ENCODE results near the gene RFX7.

Gene RFX7

DNA sequence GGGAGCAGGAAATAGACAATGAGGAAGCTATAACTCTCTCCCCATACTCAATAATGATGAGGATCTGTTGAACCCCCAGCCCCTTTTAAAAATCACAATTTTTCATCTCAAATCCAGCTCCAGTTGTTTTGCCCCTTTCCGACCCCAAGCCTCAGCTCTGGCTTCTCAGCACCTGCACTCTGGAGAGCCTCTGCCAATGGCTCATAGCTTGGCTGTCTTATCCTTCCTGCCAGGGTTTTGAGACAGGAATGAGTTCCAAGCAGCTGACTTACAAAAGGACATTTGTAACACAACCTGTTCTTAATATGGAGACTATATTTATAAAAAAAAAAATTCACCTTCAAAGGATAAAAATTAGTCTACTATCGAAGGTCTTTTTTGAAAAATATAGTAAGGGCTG, 144.4 kb downstream of the RFX7 start:
- Histone ChIP-seq H3K9me3 (ENCODE audit: control insufficient read depth, low read length) (no peaks in the 10 kb centered on the region), H3K36me3 (ENCODE audit: control insufficient read depth, insufficient read depth, low read length, severe bottlenecking) (peaks cover 47% of the 10 kb centered on the region), H3K4me1 (ENCODE audit: control insufficient read depth, insufficient read depth, low read length) (peaks cover 4% of the 10 kb centered on the region), H3K4me3 (ENCODE audit: low read length) (no peak overlapping the region), H3K27me3 (replicated peaks; ENCODE audit: control insufficient read depth, insufficient read depth, low read length) (no peaks in the 10 kb centered on the region), H3K9ac (ENCODE audit: low read length) (no peak overlapping the region)
- DNase-seq (ENCODE audit: low read depth) = no peak

DNA sequence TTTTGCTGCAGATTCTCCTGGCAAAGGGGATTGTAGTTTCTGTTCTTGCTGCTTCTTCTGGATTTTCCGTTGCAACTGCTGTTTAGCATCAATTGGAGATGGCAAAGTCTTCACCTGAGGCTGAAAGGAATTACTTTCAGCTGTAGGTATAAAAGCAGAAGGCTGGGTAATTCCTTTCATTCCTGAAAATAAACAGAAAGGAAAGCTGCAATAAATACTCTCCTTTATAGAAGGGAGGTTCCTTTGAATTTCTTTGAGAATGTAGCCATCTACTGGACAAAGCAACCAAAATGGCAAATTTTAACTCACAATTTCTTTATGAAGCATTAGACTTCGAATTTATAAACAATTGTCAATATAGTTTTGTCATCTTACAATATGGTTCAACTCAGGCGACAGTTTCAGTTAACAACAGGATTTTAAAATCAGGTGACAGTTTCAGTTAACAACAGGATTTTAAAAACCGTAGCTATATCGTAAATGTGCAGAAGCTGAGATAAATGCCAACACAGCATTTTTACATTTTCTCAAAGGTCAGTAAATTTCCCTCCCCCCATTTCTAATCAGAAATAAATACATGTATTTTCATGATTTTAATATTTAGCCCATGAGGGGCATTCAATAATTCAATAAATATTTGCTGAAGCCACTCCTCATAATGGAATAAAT, 145.3 kb downstream of the RFX7 start:
- peaks cover 4% of the 10 kb centered on the region for H3K4me1 ChIP-seq (ENCODE audit: control insufficient read depth, insufficient read depth, low read length)
- peak overlapping the region; percentile 7 for H3K9ac ChIP-seq (ENCODE audit: low read length)
- no peaks in the 10 kb centered on the region for H3K9me3 ChIP-seq (ENCODE audit: control insufficient read depth, low read length)
- H3K4me3 ChIP-seq (ENCODE audit: low read length) = no peak overlapping the region
- H3K27me3 ChIP-seq (replicated peaks; ENCODE audit: control insufficient read depth, insufficient read depth, low read length) = no peaks in the 10 kb centered on the region
- DNase-seq (ENCODE audit: low read depth) = peak; percentile 21
- H3K36me3 ChIP-seq (ENCODE audit: control insufficient read depth, insufficient read depth, low read length, severe bottlenecking) = peaks cover 56% of the 10 kb centered on the region

DNA sequence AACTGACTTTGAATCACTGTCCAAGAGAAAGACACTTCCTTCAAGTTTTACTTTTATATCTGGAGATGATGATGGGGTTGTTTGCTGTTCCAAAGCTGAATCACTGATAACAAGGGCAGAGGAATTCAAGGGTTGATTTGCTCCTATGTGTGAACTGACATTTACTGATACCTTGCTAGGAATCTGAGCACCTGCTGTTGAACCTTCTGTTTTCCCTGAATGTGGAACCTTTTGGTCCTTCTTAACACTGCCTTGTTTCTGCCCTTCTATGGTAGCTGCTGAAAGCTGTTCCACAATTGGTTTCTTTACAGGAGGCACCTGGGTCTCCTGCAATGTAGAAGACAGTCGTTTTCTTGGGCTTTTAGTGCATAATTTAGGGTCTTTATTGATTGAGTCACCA, 148.3 kb downstream of the RFX7 start:
- peaks cover 61% of the 10 kb centered on the region for H3K36me3 ChIP-seq (ENCODE audit: control insufficient read depth, insufficient read depth, low read length, severe bottlenecking)
- H3K4me3 ChIP-seq (ENCODE audit: low read length) = no peak overlapping the region
- H3K9me3 ChIP-seq (ENCODE audit: control insufficient read depth, low read length) = no peaks in the 10 kb centered on the region
- DNase-seq (ENCODE audit: low read depth) = no peak
- H3K9ac ChIP-seq (ENCODE audit: low read length) = no peak overlapping the region
- peaks cover 4% of the 10 kb centered on the region for H3K4me1 ChIP-seq (ENCODE audit: control insufficient read depth, insufficient read depth, low read length)
- H3K27me3 ChIP-seq (replicated peaks; ENCODE audit: control insufficient read depth, insufficient read depth, low read length) = no peaks in the 10 kb centered on the region

DNA sequence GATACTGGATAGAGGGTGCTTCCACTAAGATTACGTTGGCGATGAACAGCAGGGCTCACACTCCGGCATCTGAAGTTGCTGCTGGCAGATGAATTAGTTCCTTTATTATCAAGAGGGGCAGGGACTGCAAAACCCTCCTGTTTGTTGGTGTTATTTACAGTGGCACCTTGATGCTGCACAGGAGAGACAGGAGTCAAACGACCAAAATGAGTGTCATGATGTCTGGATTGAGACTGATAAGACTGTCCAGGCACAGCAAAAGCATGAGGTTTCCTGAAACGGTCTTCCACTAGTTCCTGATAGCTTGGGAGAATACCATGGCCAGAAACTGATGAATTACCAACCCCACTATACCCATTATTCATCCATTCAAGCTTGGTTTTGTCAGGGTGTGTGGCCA, 149.5 kb downstream of the RFX7 start:
- Histone ChIP-seq H3K27me3 (replicated peaks; ENCODE audit: control insufficient read depth, insufficient read depth, low read length) (no peaks in the 10 kb centered on the region), H3K9ac (ENCODE audit: low read length) (no peak overlapping the region), H3K4me1 (ENCODE audit: control insufficient read depth, insufficient read depth, low read length) (peaks cover 4% of the 10 kb centered on the region), H3K9me3 (ENCODE audit: control insufficient read depth, low read length) (no peaks in the 10 kb centered on the region), H3K36me3 (ENCODE audit: control insufficient read depth, insufficient read depth, low read length, severe bottlenecking) (peaks cover 58% of the 10 kb centered on the region), H3K4me3 (ENCODE audit: low read length) (no peak overlapping the region)
- no peak for DNase-seq (ENCODE audit: low read depth)

DNA sequence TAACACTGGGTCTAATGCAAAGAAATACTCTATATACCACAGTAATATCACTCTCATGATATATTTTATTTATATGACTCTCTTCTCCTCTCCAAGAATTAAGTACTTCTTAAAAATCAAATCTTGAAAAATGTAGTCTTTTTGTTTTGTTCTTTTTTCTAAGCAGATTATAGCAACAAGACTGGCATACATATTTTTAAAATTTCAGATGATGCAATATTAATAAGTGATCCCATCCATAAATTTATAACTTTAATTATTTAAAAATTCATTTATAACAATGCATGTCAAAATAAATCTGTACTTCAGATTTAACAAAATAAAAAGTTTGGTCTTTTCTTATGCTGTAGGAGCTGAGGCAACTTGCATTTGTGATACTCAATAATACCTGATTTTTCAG, 155.3 kb downstream of the RFX7 start:
- Histone ChIP-seq H3K9ac (ENCODE audit: low read length) (no peak overlapping the region), H3K27me3 (replicated peaks; ENCODE audit: control insufficient read depth, insufficient read depth, low read length) (no peaks in the 10 kb centered on the region), H3K4me3 (ENCODE audit: low read length) (no peak overlapping the region), H3K4me1 (ENCODE audit: control insufficient read depth, insufficient read depth, low read length) (no peaks in the 10 kb centered on the region), H3K36me3 (ENCODE audit: control insufficient read depth, insufficient read depth, low read length, severe bottlenecking) (peaks cover 15% of the 10 kb centered on the region), H3K9me3 (ENCODE audit: control insufficient read depth, low read length) (no peaks in the 10 kb centered on the region)
- no peak for DNase-seq (ENCODE audit: low read depth)

DNA sequence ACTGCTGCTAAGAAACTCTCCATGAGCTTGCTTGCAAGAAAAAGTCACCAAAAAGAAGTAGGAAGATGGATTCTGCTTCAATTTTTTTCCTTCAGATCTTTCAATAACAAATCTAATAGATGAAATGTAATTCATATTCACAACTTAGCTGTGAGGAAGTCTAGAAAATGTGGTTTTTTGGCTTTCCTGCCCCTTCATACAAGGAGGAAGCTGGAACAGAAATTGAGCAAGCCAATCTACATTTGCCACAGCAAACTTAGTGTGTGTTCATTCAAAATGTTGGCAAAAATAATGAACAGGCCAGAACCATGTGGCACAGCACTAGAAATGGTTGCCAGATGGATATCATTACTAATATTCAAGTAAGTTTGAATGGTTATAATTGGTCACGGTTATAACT, 157.1 kb downstream of the RFX7 start:
- Histone ChIP-seq H3K4me3 (ENCODE audit: low read length) (no peak overlapping the region), H3K27me3 (replicated peaks; ENCODE audit: control insufficient read depth, insufficient read depth, low read length) (no peaks in the 10 kb centered on the region), H3K9me3 (ENCODE audit: control insufficient read depth, low read length) (no peaks in the 10 kb centered on the region), H3K9ac (ENCODE audit: low read length) (no peak overlapping the region), H3K4me1 (ENCODE audit: control insufficient read depth, insufficient read depth, low read length) (no peaks in the 10 kb centered on the region), H3K36me3 (ENCODE audit: control insufficient read depth, insufficient read depth, low read length, severe bottlenecking) (no peaks in the 10 kb centered on the region)
- DNase-seq (ENCODE audit: low read depth) = no peak

DNA sequence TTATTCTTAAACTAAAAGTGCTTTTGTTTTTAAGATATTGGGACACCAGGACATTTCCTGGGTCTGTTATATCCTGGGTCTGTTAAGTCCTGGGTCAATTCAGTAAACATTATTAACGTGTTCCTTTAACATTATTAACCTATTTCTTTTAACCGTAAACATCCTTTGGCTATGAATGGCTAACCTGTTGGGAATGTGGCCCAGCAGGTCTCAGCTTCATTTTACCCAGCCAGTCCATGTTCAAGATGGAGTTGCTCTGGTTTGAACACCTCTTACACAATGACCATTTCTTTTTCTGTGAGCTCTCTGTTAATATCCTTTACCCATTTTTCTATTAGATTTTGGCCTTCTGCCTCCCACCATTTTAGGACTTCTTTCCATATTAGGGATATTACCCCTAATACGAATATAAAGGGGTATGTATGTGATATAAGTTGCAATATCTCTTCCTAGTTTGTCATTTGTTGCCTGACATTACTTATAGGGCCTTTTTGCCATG, 161.4 kb downstream of the RFX7 start:
- H3K4me3 ChIP-seq (ENCODE audit: low read length) = no peak overlapping the region
- no peaks in the 10 kb centered on the region for H3K36me3 ChIP-seq (ENCODE audit: control insufficient read depth, insufficient read depth, low read length, severe bottlenecking)
- H3K9ac ChIP-seq (ENCODE audit: low read length) = no peak overlapping the region
- no peak for DNase-seq (ENCODE audit: low read depth)
- H3K9me3 ChIP-seq (ENCODE audit: control insufficient read depth, low read length) = no peaks in the 10 kb centered on the region
- no peaks in the 10 kb centered on the region for H3K27me3 ChIP-seq (replicated peaks; ENCODE audit: control insufficient read depth, insufficient read depth, low read length)
- no peaks in the 10 kb centered on the region for H3K4me1 ChIP-seq (ENCODE audit: control insufficient read depth, insufficient read depth, low read length)

DNA sequence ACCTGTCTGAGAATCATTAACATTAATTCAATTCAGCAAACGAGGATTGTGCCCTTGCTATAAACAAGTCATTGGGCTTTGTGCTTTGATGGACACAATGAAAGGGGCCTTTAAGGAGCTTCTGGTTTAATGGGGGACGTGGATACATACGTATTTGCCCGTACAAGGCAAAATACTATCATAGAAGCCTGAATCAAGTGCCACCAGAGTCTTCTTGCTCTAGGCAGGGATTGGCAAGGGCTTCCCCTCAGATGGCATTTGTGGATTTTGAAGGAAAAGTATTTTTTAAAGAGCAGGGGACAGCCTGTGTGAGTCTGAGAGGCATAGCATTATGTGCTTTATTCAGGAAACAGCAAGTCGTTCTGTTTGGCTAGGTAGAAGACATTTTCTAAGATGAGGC, 166.6 kb downstream of the RFX7 start:
- no peaks in the 10 kb centered on the region for H3K4me1 ChIP-seq (ENCODE audit: control insufficient read depth, insufficient read depth, low read length)
- H3K36me3 ChIP-seq (ENCODE audit: control insufficient read depth, insufficient read depth, low read length, severe bottlenecking) = no peaks in the 10 kb centered on the region
- no peaks in the 10 kb centered on the region for H3K27me3 ChIP-seq (replicated peaks; ENCODE audit: control insufficient read depth, insufficient read depth, low read length)
- H3K9ac ChIP-seq (ENCODE audit: low read length) = no peak overlapping the region
- H3K4me3 ChIP-seq (ENCODE audit: low read length) = no peak overlapping the region
- DNase-seq (ENCODE audit: low read depth) = no peak
- no peaks in the 10 kb centered on the region for H3K9me3 ChIP-seq (ENCODE audit: control insufficient read depth, low read length)

DNA sequence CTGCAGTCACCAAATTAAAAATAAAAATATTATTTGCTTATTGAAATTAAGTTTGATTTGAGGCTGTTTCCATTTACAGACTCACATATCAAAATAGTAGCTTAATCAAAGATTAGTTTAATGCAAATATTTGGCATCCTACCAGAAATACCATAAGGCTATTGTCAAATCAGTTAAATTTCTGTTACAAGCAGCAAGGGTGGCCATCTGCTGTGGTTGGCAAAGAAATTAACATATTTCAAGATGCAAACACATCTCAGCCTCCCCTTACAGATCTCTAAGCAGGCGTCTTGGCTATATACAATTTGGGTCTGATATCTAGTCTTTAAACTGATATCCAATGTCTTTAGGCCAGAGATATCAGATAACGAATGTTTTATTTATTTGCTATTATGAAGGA, 167.0 kb downstream of the RFX7 start:
- Histone ChIP-seq H3K36me3 (ENCODE audit: control insufficient read depth, insufficient read depth, low read length, severe bottlenecking) (no peaks in the 10 kb centered on the region), H3K27me3 (replicated peaks; ENCODE audit: control insufficient read depth, insufficient read depth, low read length) (no peaks in the 10 kb centered on the region), H3K9me3 (ENCODE audit: control insufficient read depth, low read length) (no peaks in the 10 kb centered on the region), H3K9ac (ENCODE audit: low read length) (no peak overlapping the region), H3K4me1 (ENCODE audit: control insufficient read depth, insufficient read depth, low read length) (no peaks in the 10 kb centered on the region), H3K4me3 (ENCODE audit: low read length) (no peak overlapping the region)
- DNase-seq (ENCODE audit: low read depth) = no peak

DNA sequence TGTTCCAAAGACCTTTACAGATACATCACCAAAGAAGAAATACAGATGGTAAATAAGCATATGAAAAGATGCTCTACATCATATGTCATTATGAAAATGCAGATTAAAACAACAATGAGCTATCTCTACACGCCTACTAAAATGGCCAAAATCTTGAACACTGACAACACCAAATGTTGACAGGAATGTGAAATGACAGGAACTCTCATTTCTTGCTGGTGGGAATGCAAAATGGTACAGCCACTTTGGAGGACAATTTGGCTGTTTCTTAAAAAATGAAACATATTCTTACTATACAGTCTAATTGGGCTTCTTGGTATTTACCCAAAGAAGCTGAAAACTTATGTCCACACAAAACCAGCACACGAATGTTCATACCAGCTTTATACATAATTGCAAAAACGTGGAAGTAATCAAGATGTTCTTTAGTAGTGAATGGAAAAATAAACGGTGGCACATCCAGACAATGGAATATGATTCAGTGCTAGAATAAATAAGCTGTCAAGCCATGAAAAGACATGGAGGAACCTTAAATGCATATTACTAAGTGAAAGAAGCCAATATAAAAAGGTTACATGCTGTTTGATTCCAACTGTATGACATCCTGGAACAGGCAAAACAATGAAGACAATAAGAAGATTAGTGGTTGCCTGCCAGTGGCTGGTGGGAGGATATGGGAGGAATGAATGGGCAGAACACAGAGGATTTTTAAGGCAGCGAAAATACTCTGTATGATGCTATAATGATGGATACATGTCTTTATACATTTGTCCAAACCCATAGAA, 169.0 kb downstream of the RFX7 start:
- Histone ChIP-seq H3K4me1 (ENCODE audit: control insufficient read depth, insufficient read depth, low read length) (no peaks in the 10 kb centered on the region), H3K36me3 (ENCODE audit: control insufficient read depth, insufficient read depth, low read length, severe bottlenecking) (no peaks in the 10 kb centered on the region), H3K9me3 (ENCODE audit: control insufficient read depth, low read length) (no peaks in the 10 kb centered on the region), H3K27me3 (replicated peaks; ENCODE audit: control insufficient read depth, insufficient read depth, low read length) (no peaks in the 10 kb centered on the region), H3K9ac (ENCODE audit: low read length) (no peak overlapping the region), H3K4me3 (ENCODE audit: low read length) (no peak overlapping the region)
- DNase-seq (ENCODE audit: low read depth) = no peak

DNA sequence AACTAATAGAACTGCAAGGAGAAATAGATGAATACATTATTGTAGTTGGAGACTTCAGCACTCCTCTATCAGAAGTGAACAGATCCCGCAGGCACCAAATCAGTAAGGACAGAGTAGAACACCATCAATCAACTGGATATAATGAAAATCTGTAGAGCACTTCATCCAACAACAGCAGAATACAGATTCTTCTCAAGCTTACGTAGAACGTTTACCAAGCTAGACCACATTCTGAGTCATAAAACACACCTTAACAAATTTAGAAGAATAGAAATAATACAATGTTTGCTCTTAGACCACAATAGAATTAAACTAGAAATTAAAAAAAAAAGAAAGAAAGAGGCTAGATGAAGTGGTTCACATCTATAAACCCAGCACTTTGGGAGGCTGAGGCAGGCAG, 179.5 kb downstream of the RFX7 start:
- Histone ChIP-seq H3K9ac (ENCODE audit: low read length) (no peak overlapping the region), H3K9me3 (ENCODE audit: control insufficient read depth, low read length) (no peaks in the 10 kb centered on the region), H3K27me3 (replicated peaks; ENCODE audit: control insufficient read depth, insufficient read depth, low read length) (no peaks in the 10 kb centered on the region), H3K4me1 (ENCODE audit: control insufficient read depth, insufficient read depth, low read length) (no peaks in the 10 kb centered on the region), H3K4me3 (ENCODE audit: low read length) (no peak overlapping the region), H3K36me3 (ENCODE audit: control insufficient read depth, insufficient read depth, low read length, severe bottlenecking) (no peaks in the 10 kb centered on the region)
- no peak for DNase-seq (ENCODE audit: low read depth)
